HL-60 (cell line): ENCODE data around the gene TBX21.
A peak's percentile ranks its signal among the peaks of the same experiment; 100 is the strongest.

Experiments used
- DNase-seq, 2 experiments: peaks; one replicate each; pipeline ENCODE4 v3.0.0-alpha.2; 2010 to 2020; ENCODE audit warnings: low read depth in 1 of 2, low spot score in 1 of 2
- H3K27ac ChIP-seq: fragments of 250-450 bp; sonication (Bioruptor Pico); replicated peaks from 2 replicates; pipeline ENCODE4 v1.5.1; 2020; ENCODE audit warnings: mild to moderate bottlenecking, moderate library complexity
- H3K27me3 ChIP-seq: fragments of 250-450 bp; sonication (Bioruptor Pico); 2 replicates; pipeline ENCODE4 v1.5.1; 2021; ENCODE audit warnings: mild to moderate bottlenecking, moderate library complexity; ENCODE audit not compliant: insufficient read depth, poor library complexity, severe bottlenecking
- H3K4me3 ChIP-seq: replicated peaks from 2 replicates; pipeline ENCODE4 v1.5.1; 2011; ENCODE audit warnings: mild to moderate bottlenecking, control low read depth, low read length; ENCODE audit not compliant: insufficient read depth
- GABPA ChIP-seq: IDR thresholded peaks from 2 replicates; pipeline ENCODE4 v1.6.1; 2012; ENCODE audit warnings: low read depth
- POLR2AphosphoS5 ChIP-seq: IDR thresholded peaks from 2 replicates; pipeline ENCODE4 v1.6.1; 2012; ENCODE audit warnings: low read depth
- SPI1 ChIP-seq: IDR thresholded peaks from 2 replicates; pipeline ENCODE4 v1.6.1; 2012; ENCODE audit warnings: low read depth, mild to moderate bottlenecking, borderline replicate concordance
- TF ChIP-seq, protein P1 (sequence below): IDR thresholded peaks from 2 replicates; pipeline ENCODE4 v1.6.1; 2012; ENCODE audit warnings: low read depth; ENCODE audit not compliant: insufficient replicate concordance
- TF ChIP-seq, protein P2 (sequence below): IDR thresholded peaks from one replicate; pipeline ENCODE4 v1.5.1; 2011; ENCODE audit warnings: low read length, control low read depth, inconsistent platforms; ENCODE audit not compliant: insufficient read depth

Gene TBX21

DNA sequence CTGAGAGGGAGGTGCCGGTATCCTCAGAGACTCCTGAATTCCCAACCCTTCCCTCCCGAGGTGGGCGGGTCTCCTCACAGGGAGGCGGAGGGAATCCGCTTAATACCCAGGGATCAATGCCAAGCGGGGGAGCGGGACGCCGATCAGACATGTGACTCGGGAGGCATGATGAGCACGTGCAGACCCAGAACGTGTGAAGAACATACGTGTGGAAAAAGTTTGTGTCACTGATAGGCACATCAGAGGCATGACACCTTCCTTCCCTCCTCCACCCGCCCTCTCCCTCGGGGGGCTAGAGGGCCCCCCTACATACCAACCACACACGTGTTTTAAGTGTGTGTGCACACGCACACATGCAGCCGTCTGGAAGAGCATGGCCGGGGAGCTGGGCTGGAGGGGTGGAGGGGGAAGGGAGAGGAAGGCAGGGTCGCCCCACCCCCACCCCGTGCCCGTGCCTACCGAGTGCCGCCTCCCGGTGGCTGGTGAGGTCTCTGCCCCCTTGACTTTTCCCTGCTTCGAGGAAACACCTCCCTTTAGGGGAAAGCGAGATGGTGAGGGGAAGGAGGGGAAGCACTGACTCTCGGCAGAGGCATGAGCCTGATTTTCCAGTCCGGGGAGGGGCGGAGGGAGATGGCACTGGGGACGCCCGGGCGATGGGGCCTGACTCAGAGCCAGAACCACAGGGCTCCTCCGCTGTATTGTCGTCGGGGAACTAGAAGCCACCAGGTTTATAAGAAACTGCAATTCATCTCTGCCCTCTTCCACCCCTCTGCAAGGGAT, 12.1 kb upstream of the TBX21 start:
- no peak for TF ChIP-seq SPI1
- no peak for TF ChIP-seq POLR2AphosphoS5
- TF ChIP-seq, protein P1, sequence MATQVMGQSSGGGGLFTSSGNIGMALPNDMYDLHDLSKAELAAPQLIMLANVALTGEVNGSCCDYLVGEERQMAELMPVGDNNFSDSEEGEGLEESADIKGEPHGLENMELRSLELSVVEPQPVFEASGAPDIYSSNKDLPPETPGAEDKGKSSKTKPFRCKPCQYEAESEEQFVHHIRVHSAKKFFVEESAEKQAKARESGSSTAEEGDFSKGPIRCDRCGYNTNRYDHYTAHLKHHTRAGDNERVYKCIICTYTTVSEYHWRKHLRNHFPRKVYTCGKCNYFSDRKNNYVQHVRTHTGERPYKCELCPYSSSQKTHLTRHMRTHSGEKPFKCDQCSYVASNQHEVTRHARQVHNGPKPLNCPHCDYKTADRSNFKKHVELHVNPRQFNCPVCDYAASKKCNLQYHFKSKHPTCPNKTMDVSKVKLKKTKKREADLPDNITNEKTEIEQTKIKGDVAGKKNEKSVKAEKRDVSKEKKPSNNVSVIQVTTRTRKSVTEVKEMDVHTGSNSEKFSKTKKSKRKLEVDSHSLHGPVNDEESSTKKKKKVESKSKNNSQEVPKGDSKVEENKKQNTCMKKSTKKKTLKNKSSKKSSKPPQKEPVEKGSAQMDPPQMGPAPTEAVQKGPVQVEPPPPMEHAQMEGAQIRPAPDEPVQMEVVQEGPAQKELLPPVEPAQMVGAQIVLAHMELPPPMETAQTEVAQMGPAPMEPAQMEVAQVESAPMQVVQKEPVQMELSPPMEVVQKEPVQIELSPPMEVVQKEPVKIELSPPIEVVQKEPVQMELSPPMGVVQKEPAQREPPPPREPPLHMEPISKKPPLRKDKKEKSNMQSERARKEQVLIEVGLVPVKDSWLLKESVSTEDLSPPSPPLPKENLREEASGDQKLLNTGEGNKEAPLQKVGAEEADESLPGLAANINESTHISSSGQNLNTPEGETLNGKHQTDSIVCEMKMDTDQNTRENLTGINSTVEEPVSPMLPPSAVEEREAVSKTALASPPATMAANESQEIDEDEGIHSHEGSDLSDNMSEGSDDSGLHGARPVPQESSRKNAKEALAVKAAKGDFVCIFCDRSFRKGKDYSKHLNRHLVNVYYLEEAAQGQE: no peak
- TF ChIP-seq GABPA: no peak
- TF ChIP-seq, protein P2, sequence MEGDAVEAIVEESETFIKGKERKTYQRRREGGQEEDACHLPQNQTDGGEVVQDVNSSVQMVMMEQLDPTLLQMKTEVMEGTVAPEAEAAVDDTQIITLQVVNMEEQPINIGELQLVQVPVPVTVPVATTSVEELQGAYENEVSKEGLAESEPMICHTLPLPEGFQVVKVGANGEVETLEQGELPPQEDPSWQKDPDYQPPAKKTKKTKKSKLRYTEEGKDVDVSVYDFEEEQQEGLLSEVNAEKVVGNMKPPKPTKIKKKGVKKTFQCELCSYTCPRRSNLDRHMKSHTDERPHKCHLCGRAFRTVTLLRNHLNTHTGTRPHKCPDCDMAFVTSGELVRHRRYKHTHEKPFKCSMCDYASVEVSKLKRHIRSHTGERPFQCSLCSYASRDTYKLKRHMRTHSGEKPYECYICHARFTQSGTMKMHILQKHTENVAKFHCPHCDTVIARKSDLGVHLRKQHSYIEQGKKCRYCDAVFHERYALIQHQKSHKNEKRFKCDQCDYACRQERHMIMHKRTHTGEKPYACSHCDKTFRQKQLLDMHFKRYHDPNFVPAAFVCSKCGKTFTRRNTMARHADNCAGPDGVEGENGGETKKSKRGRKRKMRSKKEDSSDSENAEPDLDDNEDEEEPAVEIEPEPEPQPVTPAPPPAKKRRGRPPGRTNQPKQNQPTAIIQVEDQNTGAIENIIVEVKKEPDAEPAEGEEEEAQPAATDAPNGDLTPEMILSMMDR: no peak
- DNase-seq: peak in 1 of 2 experiments; percentile 57
- peaks cover 34% of the 10 kb centered on the region for H3K27me3 ChIP-seq

DNA sequence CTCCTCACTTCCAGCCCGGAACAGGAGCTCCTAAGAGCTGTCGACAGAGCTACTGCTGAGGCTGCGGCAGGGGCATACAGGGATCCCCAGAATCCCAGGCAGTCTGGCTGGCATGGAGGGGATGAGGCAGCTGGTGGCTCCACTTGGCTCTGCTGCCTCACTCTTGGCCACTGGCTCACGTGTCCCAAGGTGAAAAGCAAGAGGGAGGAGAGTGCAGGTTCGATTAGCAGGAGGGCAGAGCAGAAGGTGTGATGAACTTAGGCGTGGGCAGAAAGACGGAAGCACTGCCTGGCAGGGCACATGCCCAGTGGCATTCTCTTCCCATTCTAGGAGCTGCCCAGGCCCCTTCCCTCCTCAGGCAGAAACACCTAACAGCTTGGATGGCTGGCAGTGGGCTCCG, 11.3 kb upstream of the TBX21 start:
- Histone ChIP-seq H3K27me3 (peaks cover 34% of the 10 kb centered on the region), H3K27ac (no peak overlapping the region), H3K4me3 (no peak overlapping the region)
- DNase-seq: no peak
- TF ChIP-seq, protein P2: no peak
- TF ChIP-seq, protein P1: no peak

More for the DNA sequence above, 12.1 kb upstream of the TBX21 start:
- Histone ChIP-seq H3K4me3 (no peak overlapping the region), H3K27ac (no peak overlapping the region)

DNA sequence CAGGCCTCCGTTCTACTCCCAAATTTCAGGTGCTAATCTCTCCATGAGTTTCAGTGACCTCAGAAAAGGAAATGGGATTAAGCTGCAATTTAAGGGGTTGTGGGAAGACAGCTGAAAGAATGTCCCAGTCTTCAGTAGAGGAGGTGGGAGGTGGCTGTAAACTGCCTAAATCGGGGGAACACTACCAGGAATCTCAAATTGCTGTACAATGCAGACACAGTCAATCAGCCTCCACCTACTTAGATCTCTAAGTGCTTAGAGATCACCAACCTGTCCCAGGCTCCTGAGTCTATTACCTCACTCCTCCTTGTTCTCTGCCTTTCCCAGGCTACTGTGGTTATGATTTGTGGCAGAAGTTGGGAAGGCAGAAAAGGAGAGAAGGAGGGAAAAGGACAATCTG, 8.3 kb upstream of the TBX21 start:
- TF ChIP-seq POLR2AphosphoS5: no peak
- TF ChIP-seq, protein P2: no peak
- TF ChIP-seq, protein P1: no peak
- TF ChIP-seq SPI1: no peak
- H3K27ac ChIP-seq: no peak overlapping the region
- H3K4me3 ChIP-seq: no peak overlapping the region
- peaks cover 29% of the 10 kb centered on the region for H3K27me3 ChIP-seq
- no peak for DNase-seq
